ENCODE measurements around the gene REC114. TPM values are rescaled to one million over a fixed set of nuclear protein-coding genes. Genes with fewer than 3 reads are reported as not detected.
A peak's percentile ranks its signal among the peaks of the same experiment; 100 is the strongest.

Gene REC114
- total and polyA plus RNA-seq, 9 of the 15 experiments (the other 6 are each of a cell fraction or from before 2014, with no cell fraction given): 0.07 to 0.24 TPM; not detected in 7

DNA sequence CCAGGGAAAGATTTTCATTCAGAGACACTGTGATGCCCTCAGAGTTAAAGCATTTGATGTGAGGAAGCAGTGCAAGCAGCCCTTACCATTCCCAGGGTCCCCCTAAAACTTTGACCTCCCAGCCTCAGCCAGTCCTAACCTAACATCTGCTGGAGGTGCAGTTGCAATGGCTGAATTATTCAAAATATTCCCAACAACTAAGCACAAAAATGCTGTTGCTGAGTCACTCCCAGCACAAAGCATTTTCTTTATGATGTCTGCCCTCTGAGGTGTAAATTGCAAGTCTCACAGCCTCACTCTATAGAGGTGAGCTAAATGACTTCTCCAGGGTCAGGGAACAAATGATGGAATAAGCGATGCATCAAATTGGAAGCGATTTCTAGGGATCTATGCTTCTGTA is 6.4 kb upstream of the REC114 start:
- no peaks in the 10 kb centered on the region for H3K9me3 ChIP-seq (replicated peaks; ENCODE audit: control insufficient read depth, insufficient read depth, low read depth, low read length)
- ChIA-PET POLR2A (interaction anchor here (1.1 kb wide), 1 partner anchor 9 kb away, joined by 3 read pairs; no protein-coding TSS in a partner anchor), CTCF (ENCODE audit: low intra/inter-chr PET ratio) (no interaction called here)
- H3K4me2 ChIP-seq (ENCODE audit: insufficient read depth, low read length): no peak overlapping the region
- DNase-seq (ENCODE audit: extremely low read depth in 1 of 4, low spot score in 3 of 4): no peak
- H3K4me3 ChIP-seq: no peak overlapping the region
- peaks cover 27 to 39% of the 10 kb centered on the region in 2 experiments for H3K27me3 ChIP-seq (ENCODE audit: control insufficient read depth in 2 of 2, insufficient read depth in 2 of 2, low read length in 2 of 2)
- BruUV-seq (replicated peaks): no TSS peak
- H3K27ac ChIP-seq (ENCODE audit: extremely low read depth, low read depth, low read length): no peak overlapping the region
- H4K20me1 ChIP-seq (replicated peaks; ENCODE audit: control insufficient read depth, insufficient read depth, low read length): no peaks in the 10 kb centered on the region; the same call in 1 of the 2 replicates
- H3K79me2 ChIP-seq (ENCODE audit: control insufficient read depth, insufficient read depth, low read length): no peaks in the 10 kb centered on the region
- no peaks in the 10 kb centered on the region for H3K4me1 ChIP-seq (replicated peaks in 1 of 2; ENCODE audit: control insufficient read depth in 2 of 2, insufficient read depth in 2 of 2, low read length in 2 of 2)
- no peak overlapping the region for H2AFZ ChIP-seq (ENCODE audit: low read depth, low read length)
- no peak for FAIRE-seq
- intact Hi-C loops (cut with micrococcal nuclease): no loop called here
- in situ Hi-C loops (cut with MboI): no loop called here
- no peak for ATAC-seq
- H3K9ac ChIP-seq (ENCODE audit: insufficient read depth in 1 of 2, low read depth in 2 of 2, low read length in 2 of 2): no peak overlapping the region
- H3K36me3 ChIP-seq (ENCODE audit: control insufficient read depth, insufficient read depth, low read length): no peaks in the 10 kb centered on the region
- H3K9me1 ChIP-seq (ENCODE audit: control insufficient read depth, insufficient read depth, low read length): no peaks in the 10 kb centered on the region
- 0% methylated on average over 2 of the region's 2 CpGs for WGBS (ENCODE audit: insufficient coverage, low coverage, missing lambda C conversion rate)
- TF ChIP-seq, protein P1, sequence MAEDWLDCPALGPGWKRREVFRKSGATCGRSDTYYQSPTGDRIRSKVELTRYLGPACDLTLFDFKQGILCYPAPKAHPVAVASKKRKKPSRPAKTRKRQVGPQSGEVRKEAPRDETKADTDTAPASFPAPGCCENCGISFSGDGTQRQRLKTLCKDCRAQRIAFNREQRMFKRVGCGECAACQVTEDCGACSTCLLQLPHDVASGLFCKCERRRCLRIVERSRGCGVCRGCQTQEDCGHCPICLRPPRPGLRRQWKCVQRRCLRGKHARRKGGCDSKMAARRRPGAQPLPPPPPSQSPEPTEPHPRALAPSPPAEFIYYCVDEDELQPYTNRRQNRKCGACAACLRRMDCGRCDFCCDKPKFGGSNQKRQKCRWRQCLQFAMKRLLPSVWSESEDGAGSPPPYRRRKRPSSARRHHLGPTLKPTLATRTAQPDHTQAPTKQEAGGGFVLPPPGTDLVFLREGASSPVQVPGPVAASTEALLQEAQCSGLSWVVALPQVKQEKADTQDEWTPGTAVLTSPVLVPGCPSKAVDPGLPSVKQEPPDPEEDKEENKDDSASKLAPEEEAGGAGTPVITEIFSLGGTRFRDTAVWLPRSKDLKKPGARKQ (CRISPR knock-in tag; IDR thresholded peaks at IDR 0.05): no peak
- TF ChIP-seq DDX20 (tag; IDR thresholded peaks at IDR 0.05; ENCODE audit: low read depth): no peak
- 0 out of 2 replicates have a peak, but pooled peaks have one; percentile 8 for TF ChIP-seq NFE2 (IDR thresholded peaks at IDR 0.05; ENCODE audit: low read depth)
- no peak for TF ChIP-seq TOE1 (IDR thresholded peaks at IDR 0.05; ENCODE audit: borderline replicate concordance)
- TF ChIP-seq TOE1 (CRISPR knock-in tag; IDR thresholded peaks at IDR 0.05; ENCODE audit: borderline replicate concordance, low read depth): no peak
- TF ChIP-seq OTX1 (CRISPR knock-in tag; IDR thresholded peaks at IDR 0.05): no peak
- no peak for TF ChIP-seq BDP1 (IDR thresholded peaks at IDR 0.05; ENCODE audit: insufficient read depth, insufficient read length)
- TF ChIP-seq, protein P2, sequence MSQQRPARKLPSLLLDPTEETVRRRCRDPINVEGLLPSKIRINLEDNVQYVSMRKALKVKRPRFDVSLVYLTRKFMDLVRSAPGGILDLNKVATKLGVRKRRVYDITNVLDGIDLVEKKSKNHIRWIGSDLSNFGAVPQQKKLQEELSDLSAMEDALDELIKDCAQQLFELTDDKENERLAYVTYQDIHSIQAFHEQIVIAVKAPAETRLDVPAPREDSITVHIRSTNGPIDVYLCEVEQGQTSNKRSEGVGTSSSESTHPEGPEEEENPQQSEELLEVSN (IDR thresholded peaks at IDR 0.05; ENCODE audit: borderline replicate concordance in 1 of 2, extremely low read depth in 1 of 2, insufficient read depth in 1 of 2, insufficient read length in 1 of 2, low read depth in 1 of 2, low read length in 1 of 2, poor library complexity in 1 of 2, severe bottlenecking in 1 of 2): no peak
- 0 out of 2 replicates have a peak, but pooled peaks have one; percentile 29 for TF ChIP-seq MAFG (tag; conservative IDR thresholded peaks at IDR 0.05)

Measured in K562 (cell line).